ENCODE measurements around the gene PRR20E. TPM values are rescaled to one million over a fixed set of nuclear protein-coding genes. Genes with fewer than 3 reads are reported as not detected.

Gene PRR20E
- total and polyA plus RNA-seq, 2 of the 8 experiments (the other 6 are each of a cell fraction or from before 2014, with no cell fraction given) = not detected

- H3K23ac ChIP-seq (ENCODE audit: insufficient read length) = no peak overlapping the region
- H3K4me2 ChIP-seq (ENCODE audit: insufficient read depth in 1 of 2, low read depth in 2 of 2, low read length in 2 of 2) = no peak overlapping the region
- H2BK5ac ChIP-seq (ENCODE audit: low read depth, low read length) = no peak overlapping the region
- no peaks in the 10 kb centered on the region for H3K79me1 ChIP-seq (ENCODE audit: low read depth, low read length)
- DNase-seq (ENCODE audit: low read depth in 1 of 2, low spot score in 2 of 2) (peak in 1 of 2 experiments; percentile 15), FAIRE-seq (no peak)
- no peaks in the 10 kb centered on the region for H4K20me1 ChIP-seq (replicated peaks in 1 of 2; ENCODE audit: control insufficient read depth in 1 of 2, insufficient read depth in 2 of 2, low read length in 2 of 2)
- H3K4me1 ChIP-seq (replicated peaks in 1 of 4; ENCODE audit: control insufficient read depth in 3 of 4, insufficient read depth in 4 of 4, low read length in 3 of 4) = no peaks in the 10 kb centered on the region
- H2BK12ac ChIP-seq (ENCODE audit: low read depth, low read length) = no peak overlapping the region
- ChIA-PET CTCF (ENCODE audit: partially characterized antibody) (no interaction called here), POLR2A (ENCODE audit: partially characterized antibody) (no interaction called here)
- H4K91ac ChIP-seq (replicated peaks; ENCODE audit: insufficient read length, low read length) = no peak overlapping the region
- no peak overlapping the region for H2BK20ac ChIP-seq (ENCODE audit: low read length)
- H4K5ac ChIP-seq (ENCODE audit: insufficient read length, low read depth, low read length) = no peak overlapping the region
- H4K8ac ChIP-seq (ENCODE audit: extremely low read depth, insufficient read depth, low read length) = no peak overlapping the region
- H3K27me3 ChIP-seq (replicated peaks in 1 of 4; ENCODE audit: control insufficient read depth in 3 of 4, extremely low read depth in 1 of 4, insufficient read depth in 3 of 4, low read length in 3 of 4) = no peaks in the 10 kb centered on the region
- H2AK5ac ChIP-seq (ENCODE audit: low read depth, low read length) = no peak overlapping the region
- H3K18ac ChIP-seq (ENCODE audit: extremely low read depth, low read length) = no peak overlapping the region
- no peak overlapping the region for H3K9ac ChIP-seq (replicated peaks in 1 of 4; ENCODE audit: extremely low read depth in 1 of 4, low read depth in 3 of 4, low read length in 3 of 4)
- no peak overlapping the region for H2BK15ac ChIP-seq (ENCODE audit: low read length)
- TF ChIP-seq SIX5 (IDR thresholded peaks at IDR 0.05; ENCODE audit: low read depth, low read length) = no peak
- TF ChIP-seq FOSL1 (IDR thresholded peaks at IDR 0.05; ENCODE audit: insufficient read depth, low read depth, low read length) = no peak
- TF ChIP-seq RAD21 (IDR thresholded peaks at IDR 0.05 in 1 of 2, conservative IDR thresholded peaks at IDR 0.05 in 1 of 2; ENCODE audit: low read depth in 2 of 2, low read length in 2 of 2) = peak in 1 of 2 experiments; percentile 47; a peak in 3 of 4 replicates
- TF ChIP-seq EGR1 (IDR thresholded peaks at IDR 0.05; ENCODE audit: borderline replicate concordance, low read depth, low read length) = no peak
- no peak for TF ChIP-seq SUZ12 (IDR thresholded peaks at IDR 0.05; ENCODE audit: low read length)
- peak in 2 of 3 experiments; percentile 8; a peak in 1 of 4 replicates for TF ChIP-seq CTCF (IDR thresholded peaks at IDR 0.05; ENCODE audit: control extremely low read depth in 1 of 3, insufficient read depth in 1 of 3, low read depth in 1 of 3, low read length in 3 of 3)
- no peak for TF ChIP-seq ATF3 (IDR thresholded peaks at IDR 0.05; ENCODE audit: insufficient read depth, low read depth, low read length)
- no peak for TF ChIP-seq TCF12 (IDR thresholded peaks at IDR 0.05; ENCODE audit: low read depth, low read length)
- H3K14ac ChIP-seq (ENCODE audit: insufficient read length) = no peak overlapping the region
- H3K4me3 ChIP-seq (ENCODE audit: extremely low read depth in 1 of 4, insufficient read depth in 2 of 4, low read depth in 3 of 4, low read length in 4 of 4) = no peak overlapping the region
- H3K9me3 ChIP-seq (ENCODE audit: insufficient read depth in 2 of 2, low read depth in 1 of 2, low read length in 1 of 2) = no peaks in the 10 kb centered on the region; a peak in 1 of 4 replicates
- no peaks in the 10 kb centered on the region for H3K79me2 ChIP-seq (ENCODE audit: control insufficient read depth in 1 of 2, insufficient read depth in 2 of 2, low read length in 2 of 2)
- H3K36me3 ChIP-seq (ENCODE audit: control insufficient read depth in 2 of 4, insufficient read depth in 4 of 4, low read length in 3 of 4) = no peaks in the 10 kb centered on the region
- no peak overlapping the region for H2AFZ ChIP-seq (ENCODE audit: low read length)
- H3K27ac ChIP-seq (ENCODE audit: low read depth, low read length) = no peak overlapping the region
- WGBS, 2 experiments (ENCODE audit: extremely low coverage in 1 of 2, insufficient coverage in 1 of 2, insufficient read length in 1 of 2, insufficient replicate concordance in 2 of 2, low coverage in 1 of 2, low lambda C conversion rate in 2 of 2, missing lambda C conversion rate in 1 of 2) = 93% methylated on average over 6 of the region's 6 CpGs; no CpG with 5 or more reads in 1 of the 2 experiments
- H3K4ac ChIP-seq (replicated peaks; ENCODE audit: insufficient read length, low read depth, low read length) = no peak overlapping the region
- H3K23me2 ChIP-seq (ENCODE audit: low read depth, low read length) = no peaks in the 10 kb centered on the region
- no peak overlapping the region for H3K56ac ChIP-seq (replicated peaks; ENCODE audit: insufficient read length, low read depth, low read length)
- H2BK120ac ChIP-seq (replicated peaks; ENCODE audit: low read depth, low read length) = no peak overlapping the region
Observed at GRCh38 chr13:57128909-57129308, 38.1 kb upstream of the PRR20E start.
